ENCODE measurements around the gene IL4R.

Gene IL4R

GRCh38 chr16:27304881-27305745, 8.7 kb upstream of the IL4R start:
- H3K9me3 ChIP-seq (replicated peaks; ENCODE audit: insufficient read depth, low read length) = no peaks in the 10 kb centered on the region
- no peak overlapping the region for H3K4me3 ChIP-seq (ENCODE audit: low read length)
- H3F3A ChIP-seq (ENCODE audit: insufficient read depth, low read length) = no peaks in the 10 kb centered on the region
- TF ChIP-seq EZH2phosphoT487 (IDR thresholded peaks at IDR 0.05; ENCODE audit: low read length) (no peak), EZH2 (optimal IDR thresholded peaks at IDR 0.05; ENCODE audit: low read depth, low read length) (no peak), CTCF (IDR thresholded peaks at IDR 0.05; ENCODE audit: low read length) (no peak)
- H3K36me3 ChIP-seq (replicated peaks; ENCODE audit: insufficient read depth, low read length) = no peaks in the 10 kb centered on the region
- no peak for DNase-seq
- H4K20me1 ChIP-seq (ENCODE audit: insufficient read depth, low read length) = no peaks in the 10 kb centered on the region
- no peak overlapping the region for H2AFZ ChIP-seq (ENCODE audit: low read length)
- H3K27ac ChIP-seq (ENCODE audit: low read length) = no peak overlapping the region
- no peaks in the 10 kb centered on the region for H3K79me2 ChIP-seq (ENCODE audit: low read length)
- H3K4me1 ChIP-seq (ENCODE audit: low read length) = no peaks in the 10 kb centered on the region
- no peaks in the 10 kb centered on the region for H3K9me2 ChIP-seq (replicated peaks; ENCODE audit: insufficient read depth, low read length)
- no peak overlapping the region for H3K4me2 ChIP-seq (ENCODE audit: low read depth, low read length)
- H3K9ac ChIP-seq (ENCODE audit: low read length) = no peak overlapping the region
- H3K27me3 ChIP-seq (replicated peaks; ENCODE audit: insufficient read depth, low read length) = no peaks in the 10 kb centered on the region

GRCh38 chr16:27305839-27306442, 7.8 kb upstream of the IL4R start:
- no peaks in the 10 kb centered on the region for H3K27me3 ChIP-seq (replicated peaks; ENCODE audit: insufficient read depth, low read length)
- no peaks in the 10 kb centered on the region for H3K9me2 ChIP-seq (replicated peaks; ENCODE audit: insufficient read depth, low read length)
- H3K4me1 ChIP-seq (ENCODE audit: low read length) = no peaks in the 10 kb centered on the region
- no peaks in the 10 kb centered on the region for H3K36me3 ChIP-seq (replicated peaks; ENCODE audit: insufficient read depth, low read length)
- no peaks in the 10 kb centered on the region for H3K9me3 ChIP-seq (replicated peaks; ENCODE audit: insufficient read depth, low read length)
- DNase-seq = no peak
- no peaks in the 10 kb centered on the region for H4K20me1 ChIP-seq (ENCODE audit: insufficient read depth, low read length)
- no peak overlapping the region for H3K9ac ChIP-seq (ENCODE audit: low read length)
- H2AFZ ChIP-seq (ENCODE audit: low read length) = no peak overlapping the region
- no peak overlapping the region for H3K4me3 ChIP-seq (ENCODE audit: low read length)
- no peak overlapping the region for H3K27ac ChIP-seq (ENCODE audit: low read length)
- H3F3A ChIP-seq (ENCODE audit: insufficient read depth, low read length) = no peaks in the 10 kb centered on the region
- H3K79me2 ChIP-seq (ENCODE audit: low read length) = no peaks in the 10 kb centered on the region
- H3K4me2 ChIP-seq (ENCODE audit: low read depth, low read length) = no peak overlapping the region
- TF ChIP-seq EZH2phosphoT487 (IDR thresholded peaks at IDR 0.05; ENCODE audit: low read length) = no peak
- no peak for TF ChIP-seq EZH2 (optimal IDR thresholded peaks at IDR 0.05; ENCODE audit: low read depth, low read length)
- no peak for TF ChIP-seq CTCF (IDR thresholded peaks at IDR 0.05; ENCODE audit: low read length)

- no peaks in the 10 kb centered on the region for H3K79me2 ChIP-seq (ENCODE audit: low read length)
- H3K4me1 ChIP-seq (ENCODE audit: low read length) = no peaks in the 10 kb centered on the region
- H3K9me2 ChIP-seq (replicated peaks; ENCODE audit: insufficient read depth, low read length) = no peaks in the 10 kb centered on the region
- no peak overlapping the region for H3K4me3 ChIP-seq (ENCODE audit: low read length)
- H3F3A ChIP-seq (ENCODE audit: insufficient read depth, low read length) = no peaks in the 10 kb centered on the region
- no peak overlapping the region for H3K27ac ChIP-seq (ENCODE audit: low read length)
- H3K4me2 ChIP-seq (ENCODE audit: low read depth, low read length) = no peak overlapping the region
- no peaks in the 10 kb centered on the region for H3K27me3 ChIP-seq (replicated peaks; ENCODE audit: insufficient read depth, low read length)
- H3K9ac ChIP-seq (ENCODE audit: low read length) = no peak overlapping the region
- no peak overlapping the region for H2AFZ ChIP-seq (ENCODE audit: low read length)
- no peaks in the 10 kb centered on the region for H3K36me3 ChIP-seq (replicated peaks; ENCODE audit: insufficient read depth, low read length)
- H4K20me1 ChIP-seq (ENCODE audit: insufficient read depth, low read length) = no peaks in the 10 kb centered on the region
- TF ChIP-seq CTCF (IDR thresholded peaks at IDR 0.05; ENCODE audit: low read length) (no peak), EZH2 (optimal IDR thresholded peaks at IDR 0.05; ENCODE audit: low read depth, low read length) (no peak), EZH2phosphoT487 (IDR thresholded peaks at IDR 0.05; ENCODE audit: low read length) (no peak)
- no peaks in the 10 kb centered on the region for H3K9me3 ChIP-seq (replicated peaks; ENCODE audit: insufficient read depth, low read length)
- DNase-seq = no peak
Measured at GRCh38 chr16:27308792-27309191, 5.0 kb upstream of the IL4R start.
